Gastrocnemius medialis (tissue), 4 donors: Measurements from ENCODE around the gene DRAM1.

Source experiments
- CTCF ChIP-seq, 5 experiments: fragments of 450-650 bp in 3 of 5; fragments of 200-600 bp in 2 of 5; sonication (generic) in 2 of 5; IDR thresholded peaks in 4 of 5; conservative IDR thresholded peaks in 1 of 5; 1 replicate in 4 of 5; 2 replicates in 1 of 5; pipeline ENCODE4 v1.5.1; 2016 to 2019; ENCODE audit warnings: antibody characterized with exemption in 5 of 5, mild to moderate bottlenecking in 3 of 5, moderate library complexity in 3 of 5
- POLR2A ChIP-seq, 2 donors: fragments of 450-650 bp; IDR thresholded peaks; one replicate each; pipeline ENCODE4 v1.6.1; 2017; ENCODE audit warnings: antibody characterized with exemption in 2 of 2, mild to moderate bottlenecking in 2 of 2, moderate library complexity in 2 of 2

- TF ChIP-seq CTCF (IDR thresholded peaks at IDR 0.05 in 4 of 5, conservative IDR thresholded peaks at IDR 0.05 in 1 of 5), result no peak
- no peak for TF ChIP-seq POLR2A (IDR thresholded peaks at IDR 0.05)
Measured at GRCh38 chr12:101908395-101908794, 31.0 kb downstream of the DRAM1 start.
